ENCODE data around the gene ARHGEF12.

ARHGEF12 gene, protein sequence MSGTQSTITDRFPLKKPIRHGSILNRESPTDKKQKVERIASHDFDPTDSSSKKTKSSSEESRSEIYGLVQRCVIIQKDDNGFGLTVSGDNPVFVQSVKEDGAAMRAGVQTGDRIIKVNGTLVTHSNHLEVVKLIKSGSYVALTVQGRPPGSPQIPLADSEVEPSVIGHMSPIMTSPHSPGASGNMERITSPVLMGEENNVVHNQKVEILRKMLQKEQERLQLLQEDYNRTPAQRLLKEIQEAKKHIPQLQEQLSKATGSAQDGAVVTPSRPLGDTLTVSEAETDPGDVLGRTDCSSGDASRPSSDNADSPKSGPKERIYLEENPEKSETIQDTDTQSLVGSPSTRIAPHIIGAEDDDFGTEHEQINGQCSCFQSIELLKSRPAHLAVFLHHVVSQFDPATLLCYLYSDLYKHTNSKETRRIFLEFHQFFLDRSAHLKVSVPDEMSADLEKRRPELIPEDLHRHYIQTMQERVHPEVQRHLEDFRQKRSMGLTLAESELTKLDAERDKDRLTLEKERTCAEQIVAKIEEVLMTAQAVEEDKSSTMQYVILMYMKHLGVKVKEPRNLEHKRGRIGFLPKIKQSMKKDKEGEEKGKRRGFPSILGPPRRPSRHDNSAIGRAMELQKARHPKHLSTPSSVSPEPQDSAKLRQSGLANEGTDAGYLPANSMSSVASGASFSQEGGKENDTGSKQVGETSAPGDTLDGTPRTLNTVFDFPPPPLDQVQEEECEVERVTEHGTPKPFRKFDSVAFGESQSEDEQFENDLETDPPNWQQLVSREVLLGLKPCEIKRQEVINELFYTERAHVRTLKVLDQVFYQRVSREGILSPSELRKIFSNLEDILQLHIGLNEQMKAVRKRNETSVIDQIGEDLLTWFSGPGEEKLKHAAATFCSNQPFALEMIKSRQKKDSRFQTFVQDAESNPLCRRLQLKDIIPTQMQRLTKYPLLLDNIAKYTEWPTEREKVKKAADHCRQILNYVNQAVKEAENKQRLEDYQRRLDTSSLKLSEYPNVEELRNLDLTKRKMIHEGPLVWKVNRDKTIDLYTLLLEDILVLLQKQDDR (N-terminal part only)

DNA sequence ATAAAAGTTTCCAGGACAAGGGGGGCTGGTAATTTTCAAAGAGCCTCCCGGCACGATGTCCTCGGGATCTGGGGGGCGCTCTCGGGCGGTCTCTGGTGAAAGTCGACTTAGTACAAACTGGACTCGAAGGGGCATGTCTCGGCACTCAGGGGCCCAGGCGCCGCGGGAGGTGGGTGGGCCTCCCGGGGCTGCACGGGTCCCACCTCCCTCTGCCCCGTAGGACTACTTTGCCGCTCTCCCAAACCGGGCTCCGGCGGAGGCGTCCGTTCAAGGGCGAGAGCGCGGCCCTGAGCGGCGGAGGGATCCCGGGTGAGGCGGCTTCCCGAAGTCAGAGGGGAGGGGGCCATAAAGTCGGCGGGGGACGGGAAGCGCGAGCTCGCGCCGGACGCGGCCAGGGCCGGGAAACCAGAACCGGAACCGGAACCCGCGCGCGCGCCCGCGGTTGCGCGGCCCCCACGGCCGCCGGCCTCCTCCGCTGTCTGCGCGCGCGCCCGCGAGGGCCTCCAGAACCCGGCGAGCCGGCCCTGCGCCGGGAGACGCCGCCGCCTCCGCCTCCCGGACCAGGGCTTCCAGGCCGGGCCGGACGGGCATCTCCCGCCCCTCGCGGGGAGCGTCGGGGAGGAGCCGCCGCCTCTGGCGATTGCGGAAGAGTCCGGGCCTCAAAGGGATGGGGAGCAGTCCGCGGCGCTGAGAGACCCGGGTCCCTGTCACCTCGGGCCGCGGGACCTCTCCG, at the start of gene ARHGEF12:
TSS of gene ARHGEF12 (plus strand) at position 506 of the 733 bp plus-strand sequence. CDS start 831 bp downstream, outside the sequence.
- peak; percentile 88 for DNase-seq

DNA sequence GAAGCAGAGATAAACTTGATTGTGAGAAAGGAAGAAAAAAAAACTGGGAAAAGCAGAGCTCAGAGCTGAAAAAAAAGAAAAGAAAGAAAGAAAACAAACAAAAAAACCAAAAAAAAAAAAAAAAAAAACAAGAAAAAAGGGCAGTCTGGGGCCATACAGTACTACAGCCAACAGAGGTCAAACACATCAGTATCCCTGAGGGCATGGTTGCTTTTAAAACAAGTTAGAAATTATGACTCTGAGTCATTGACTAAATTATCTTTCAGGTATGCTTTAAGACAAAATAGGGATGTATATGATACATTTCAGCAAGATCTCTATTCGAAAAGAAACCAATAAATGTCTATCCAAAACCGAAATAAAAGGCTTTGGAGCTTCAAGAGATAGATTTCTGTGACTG, 48.2 kb upstream of the ARHGEF12 start:
- no peak for DNase-seq

DNA sequence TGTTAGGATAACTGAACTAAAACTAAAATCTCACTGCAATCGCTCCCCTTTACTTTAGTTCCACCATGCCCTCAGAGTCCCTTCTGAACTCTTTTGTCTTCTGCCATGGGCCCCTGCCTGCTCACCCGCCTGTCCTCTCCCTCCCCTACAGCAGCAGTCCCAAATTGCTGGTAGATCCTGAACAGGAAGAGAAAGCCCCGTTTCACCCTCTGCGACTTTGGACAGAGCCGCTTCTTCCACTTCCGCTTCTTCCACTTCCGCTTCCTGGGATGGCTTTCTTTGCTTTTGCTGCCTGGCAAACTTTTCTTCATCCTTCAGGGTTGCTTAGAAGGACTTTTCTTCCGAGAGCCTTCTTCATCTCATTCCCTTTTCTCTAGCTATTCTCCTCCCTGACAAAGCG, 46.8 kb upstream of the ARHGEF12 start:
- DNase-seq = no peak

DNA sequence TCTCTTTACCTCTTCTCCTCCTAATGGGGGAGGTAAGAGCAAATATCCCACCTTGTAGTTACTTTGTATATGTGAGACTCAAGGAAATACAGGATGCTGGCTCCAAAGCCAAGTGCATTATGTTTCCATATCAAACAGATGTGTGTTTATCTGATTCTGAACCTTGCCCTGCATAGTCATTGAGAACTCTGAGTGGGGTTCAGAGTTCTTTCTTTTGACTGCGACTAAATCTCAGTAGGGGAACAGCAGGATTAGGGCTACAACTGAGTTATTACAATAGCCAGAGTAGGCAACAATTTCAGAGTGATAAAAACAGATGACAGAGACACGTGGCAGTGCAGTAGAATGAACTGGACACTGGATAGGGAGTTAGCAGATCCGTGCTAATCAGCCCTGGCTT, 45.3 kb upstream of the ARHGEF12 start:
- no peak for DNase-seq

DNA sequence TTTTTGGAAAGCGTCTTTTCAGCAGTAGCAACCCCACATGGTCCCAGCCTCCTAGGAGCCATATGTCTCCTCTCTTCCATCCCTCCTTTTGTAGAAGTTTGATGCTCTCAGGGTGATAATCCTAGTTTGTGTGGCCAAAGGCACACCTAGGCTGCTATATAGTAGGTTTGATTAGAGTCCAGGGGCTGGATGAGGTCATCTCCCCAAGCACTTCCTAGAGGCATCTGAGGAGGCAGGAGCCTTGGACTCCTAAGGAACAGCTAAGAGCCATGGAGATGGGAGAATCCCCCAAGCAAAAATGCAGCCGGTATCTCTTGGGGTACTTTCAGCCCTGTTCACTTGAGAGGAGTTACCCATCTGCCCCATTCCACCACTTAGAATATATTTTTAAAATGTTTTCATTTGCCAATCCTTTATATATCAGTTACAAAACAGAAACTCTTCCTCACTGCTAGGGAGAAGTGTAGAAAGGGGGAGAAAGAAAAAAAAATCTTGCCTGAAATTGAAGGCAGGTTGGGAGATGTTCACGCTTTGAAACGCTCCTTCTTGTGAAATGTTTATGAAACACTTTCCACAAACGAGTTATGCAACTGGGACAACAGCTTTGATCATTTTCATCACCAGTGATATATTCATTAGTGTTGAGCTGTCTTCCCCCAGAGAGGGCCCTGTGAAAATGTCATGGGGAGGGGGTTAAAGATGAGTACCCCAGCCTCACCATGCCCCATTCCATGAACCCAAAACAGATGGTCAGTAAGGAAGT, 43.0 kb upstream of the ARHGEF12 start:
- DNase-seq = no peak

DNA sequence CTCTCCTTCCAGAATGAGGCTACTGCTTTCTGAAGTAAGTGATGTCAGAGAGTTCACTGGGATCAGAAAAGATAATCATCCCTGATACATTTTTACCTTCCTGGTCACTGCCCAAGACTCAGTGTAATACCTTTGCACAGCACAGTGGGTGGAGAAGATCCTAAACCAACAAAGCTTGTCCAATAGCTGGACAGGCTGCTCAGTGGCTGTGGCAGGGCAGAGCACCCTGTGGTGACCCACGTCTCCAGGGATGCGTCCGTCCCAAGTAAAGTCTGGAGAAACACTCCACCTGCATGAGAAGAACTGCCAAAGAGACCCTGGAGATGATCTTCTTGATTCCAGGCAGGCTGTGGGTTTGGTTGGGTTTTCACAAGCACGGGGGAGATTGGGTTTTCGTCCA, 42.1 kb upstream of the ARHGEF12 start:
- no peak for DNase-seq

DNA sequence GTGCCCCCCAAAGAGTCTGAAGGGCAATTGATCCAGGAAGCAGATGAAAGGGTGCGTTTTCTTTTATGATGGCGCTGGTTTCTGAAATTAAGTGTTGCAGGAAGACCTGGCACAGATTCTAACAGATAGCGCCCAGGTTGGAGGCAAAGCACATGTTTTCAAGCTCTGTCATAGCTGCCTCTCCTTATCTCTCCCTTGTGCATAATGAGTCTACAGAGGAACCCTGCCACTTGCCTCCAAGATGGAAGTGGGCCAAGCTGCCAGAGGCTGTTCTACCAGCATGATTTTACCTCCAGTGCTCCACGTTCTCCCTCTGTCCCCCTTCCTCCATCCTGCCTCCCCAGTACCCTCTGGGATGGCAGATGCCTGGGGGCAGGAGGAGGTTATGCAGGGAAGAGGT, 41.1 kb upstream of the ARHGEF12 start:
- no peak for DNase-seq

DNA sequence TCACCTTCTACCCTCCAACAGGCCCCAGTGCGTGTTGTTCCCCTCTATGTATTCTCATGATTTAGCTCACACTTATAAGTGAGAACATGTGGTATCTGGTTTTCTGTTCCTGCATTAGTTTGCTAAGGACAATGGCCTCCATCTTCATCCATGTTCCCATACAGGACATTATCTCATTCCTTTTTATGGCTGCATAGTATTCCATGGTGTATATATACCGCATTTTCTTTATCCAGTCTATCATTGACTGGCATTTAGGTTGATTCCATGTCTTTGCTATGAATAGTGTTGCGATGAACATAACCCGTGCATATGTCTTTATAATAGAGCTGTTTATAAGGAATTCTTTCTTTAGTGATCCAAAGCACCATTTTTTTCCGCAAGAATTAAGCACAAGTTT, 39.7 kb upstream of the ARHGEF12 start:
- no peak for DNase-seq

DNA sequence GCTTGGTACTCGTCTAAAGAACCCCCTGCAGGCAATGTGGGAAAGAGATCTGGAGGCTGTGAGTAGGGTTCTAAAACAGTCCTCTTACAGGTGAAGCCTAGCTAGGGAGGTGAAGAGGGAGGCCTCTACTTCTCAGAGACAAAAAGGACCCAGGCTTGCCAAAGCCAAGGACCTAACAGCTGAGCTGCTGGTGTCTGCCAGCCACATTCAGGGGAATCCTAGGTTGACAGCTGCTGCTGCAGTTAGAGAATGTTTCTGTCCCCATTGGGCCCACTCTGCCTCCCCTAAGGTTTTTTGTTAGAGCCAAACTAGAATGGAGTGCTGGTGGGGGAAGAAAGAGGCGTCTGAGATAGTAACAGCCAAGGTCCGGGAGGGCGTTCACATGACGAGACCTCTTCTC, 37.8 kb upstream of the ARHGEF12 start:
- DNase-seq = no peak

DNA sequence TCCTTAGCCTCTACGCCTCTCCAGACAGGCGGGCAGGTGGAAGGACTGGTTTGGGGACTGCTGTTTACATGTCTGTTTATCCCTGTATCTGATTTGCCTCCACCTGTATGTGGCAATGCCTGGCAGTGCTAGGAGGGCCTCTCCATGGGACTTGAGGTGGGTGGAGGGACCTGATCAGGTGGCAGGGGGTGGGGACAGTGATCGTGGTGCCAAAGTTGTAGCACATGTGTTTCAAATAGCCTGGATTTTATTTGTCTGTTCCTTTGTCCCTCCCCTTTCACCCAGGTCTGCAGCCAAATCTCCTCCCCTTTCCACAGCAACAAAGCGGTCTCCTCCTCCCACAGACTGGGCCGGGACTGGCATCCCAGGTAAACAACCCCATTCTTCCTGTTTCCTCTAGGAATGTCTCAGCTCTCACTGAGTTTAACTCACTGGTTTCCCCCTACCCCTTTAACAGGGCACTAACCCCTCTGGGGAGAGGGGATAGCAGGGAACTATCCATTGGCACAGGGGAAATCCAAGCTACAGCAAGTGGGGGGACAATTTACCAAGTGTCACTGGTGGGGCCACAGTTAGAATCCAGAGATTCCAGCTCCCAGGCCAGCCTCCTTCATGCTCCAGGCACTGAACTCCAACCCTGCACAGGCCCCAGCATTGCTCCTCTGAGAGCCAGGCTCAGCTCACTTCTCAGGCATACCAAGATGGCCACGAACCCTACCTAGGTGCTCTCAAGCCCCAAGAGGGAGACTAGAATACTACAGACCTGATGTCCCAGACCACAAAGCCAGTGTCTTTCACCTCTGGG, 34.0 kb upstream of the ARHGEF12 start:
- no peak for DNase-seq

DNA sequence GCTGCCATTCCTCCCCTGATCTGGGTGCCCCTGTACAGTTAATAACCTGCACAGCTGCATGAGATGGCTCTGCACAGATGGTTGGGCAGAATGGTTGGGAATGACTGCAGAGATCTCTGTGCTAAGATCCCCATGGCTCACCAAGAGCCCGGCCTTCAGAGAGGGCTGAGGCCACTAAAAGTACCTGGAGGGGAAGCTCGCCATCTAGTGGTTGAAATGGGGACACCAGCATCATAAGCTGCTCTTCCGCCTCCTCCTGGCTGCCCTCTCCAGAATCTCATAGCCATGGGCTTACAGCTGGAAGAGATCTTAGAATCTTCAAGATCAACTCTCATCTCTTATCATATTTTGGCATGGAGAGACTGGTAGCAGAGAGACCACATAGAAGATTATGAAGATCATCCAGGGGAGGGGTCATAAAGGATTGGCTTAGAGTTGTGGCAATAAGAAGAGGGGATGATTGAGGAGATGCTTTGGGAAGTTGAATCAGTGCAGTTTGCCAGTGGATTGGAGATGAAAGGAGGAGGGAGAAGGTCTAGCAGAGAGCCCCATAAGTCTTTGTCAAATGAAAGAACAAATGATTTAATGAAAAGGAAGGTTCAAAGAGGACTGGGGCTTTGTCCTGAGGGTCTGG, 33.1 kb upstream of the ARHGEF12 start:
- DNase-seq = peak; percentile 77

DNA sequence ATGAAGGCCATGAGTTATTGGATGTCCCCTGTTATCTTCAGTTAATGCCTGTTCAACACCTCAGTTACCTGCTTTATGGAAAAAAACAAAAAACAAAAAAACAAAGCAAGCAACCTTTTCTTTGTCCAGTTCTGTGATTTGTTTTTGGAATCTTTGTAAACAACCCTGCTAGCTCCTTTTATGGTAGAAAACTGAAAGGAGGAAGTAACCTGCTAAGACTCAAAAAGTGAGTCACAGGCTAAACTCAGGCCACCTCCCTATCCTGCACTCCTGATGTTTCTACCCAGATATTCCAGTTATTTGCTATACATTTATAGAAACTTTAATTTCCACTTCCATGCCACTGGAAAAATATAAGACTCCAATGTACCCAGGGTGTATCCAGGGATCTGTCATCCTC, 31.7 kb upstream of the ARHGEF12 start:
- DNase-seq = no peak

DNA sequence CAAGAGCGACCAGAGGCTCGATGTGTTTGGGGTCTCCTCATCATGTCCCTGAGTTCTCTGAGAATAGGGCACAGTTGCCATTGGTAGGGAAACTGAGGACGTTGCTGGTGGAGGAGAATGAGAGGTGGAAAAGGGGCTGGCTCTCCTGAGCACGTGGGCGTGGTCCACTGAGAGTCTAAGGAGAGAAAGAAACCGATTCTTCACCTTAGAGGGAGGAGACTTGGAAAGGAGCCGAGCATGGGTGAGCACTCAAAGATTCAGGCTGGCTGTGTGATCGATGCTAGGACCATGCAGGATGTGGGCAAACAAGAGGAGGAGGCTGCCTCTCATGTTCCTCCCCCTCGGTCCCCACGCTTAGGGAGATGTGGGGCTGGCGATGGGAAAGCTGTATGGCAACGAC, 30.9 kb upstream of the ARHGEF12 start:
- no peak for DNase-seq

DNA sequence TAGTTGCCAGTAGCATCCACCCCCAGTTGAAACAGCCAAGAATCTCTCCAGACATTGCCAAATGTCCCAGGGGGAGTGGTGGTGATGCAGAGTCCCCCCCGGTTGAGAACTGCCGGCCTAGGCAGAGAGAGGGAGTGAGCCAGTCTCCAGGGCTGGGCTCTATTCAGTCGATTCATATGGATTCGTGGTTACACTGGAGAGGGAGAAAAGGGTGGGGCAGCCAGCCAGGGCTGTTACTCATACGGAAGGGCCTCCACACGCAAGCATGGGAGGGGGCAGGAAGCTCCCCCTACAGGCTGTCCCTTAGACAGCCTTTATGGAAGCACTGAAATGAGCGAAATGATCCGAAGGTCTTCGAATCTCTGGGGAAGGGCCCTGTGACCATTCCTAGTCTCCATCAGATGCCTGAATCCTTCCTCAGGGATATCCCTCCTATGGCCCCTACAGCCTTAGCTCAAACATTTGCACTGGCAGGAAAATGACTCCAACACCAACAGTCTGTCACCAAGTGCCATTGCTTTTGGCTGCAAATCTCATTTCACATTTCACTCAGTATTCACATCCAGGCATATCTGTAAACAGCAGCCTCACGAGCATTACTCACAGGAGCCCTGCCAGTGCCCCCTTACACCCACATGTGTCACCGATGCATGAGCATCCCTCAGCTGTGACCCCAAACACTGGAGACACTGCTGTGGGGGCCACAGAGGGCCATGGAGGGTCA, 29.5 kb upstream of the ARHGEF12 start:
- DNase-seq = no peak

DNA sequence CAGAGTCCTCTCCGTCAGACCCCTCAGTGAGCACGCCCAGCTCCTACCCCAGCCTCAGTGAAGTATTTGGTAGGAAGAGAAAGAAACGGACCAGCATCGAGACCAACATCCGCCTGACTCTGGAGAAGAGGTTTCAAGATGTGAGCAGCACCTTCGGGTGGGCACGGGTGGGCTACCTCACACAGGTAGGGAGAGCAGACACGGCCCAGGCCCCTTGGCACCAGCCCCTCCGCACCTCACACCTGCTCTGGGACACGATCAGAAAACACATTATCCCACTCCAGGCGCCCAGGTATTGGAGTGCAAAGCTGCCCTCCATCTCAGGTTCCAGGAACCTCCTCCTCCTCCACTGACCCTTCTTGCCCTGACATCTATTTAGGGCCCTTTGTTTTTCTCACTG, 28.7 kb upstream of the ARHGEF12 start:
- no peak for DNase-seq

DNA sequence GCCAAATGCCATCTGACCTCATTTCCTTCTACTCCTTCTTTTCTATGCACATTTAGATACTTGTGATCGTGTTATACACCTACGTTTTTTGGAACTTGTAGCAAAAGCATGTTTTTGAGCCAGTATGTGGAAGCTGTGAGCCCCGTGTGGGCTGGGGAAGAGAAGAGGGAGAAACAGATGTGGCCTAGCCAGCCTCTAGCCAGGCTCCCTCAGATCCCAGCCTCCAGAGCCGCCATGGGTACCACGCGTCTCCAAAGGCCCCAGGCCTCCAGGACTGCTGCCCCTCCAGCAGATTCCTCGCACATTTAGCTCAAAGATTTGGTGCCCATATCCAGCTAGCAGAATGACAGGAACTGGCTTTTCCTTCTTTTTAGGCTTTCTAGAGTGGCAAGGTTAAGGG, 28.1 kb upstream of the ARHGEF12 start:
- DNase-seq = no peak

DNA sequence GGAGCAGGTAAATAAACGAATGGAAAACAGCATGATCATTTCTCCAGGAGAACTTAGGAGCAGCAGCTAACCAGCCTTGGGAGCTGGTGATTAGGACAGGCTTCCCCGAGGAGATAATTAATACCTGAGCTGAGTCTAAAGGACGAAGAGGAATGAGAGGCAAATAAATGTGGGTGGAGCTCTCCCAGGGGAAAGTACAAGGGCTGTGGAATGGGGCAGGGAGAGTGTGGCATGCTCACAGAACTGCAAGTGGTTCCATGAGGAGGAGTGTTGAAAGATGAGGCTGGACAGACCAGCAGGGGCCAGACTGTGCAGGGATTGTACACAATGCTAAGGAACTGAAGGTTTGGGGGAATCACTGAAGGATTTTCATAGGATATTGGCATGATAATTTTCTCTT, 25.3 kb upstream of the ARHGEF12 start:
- DNase-seq = no peak

DNA sequence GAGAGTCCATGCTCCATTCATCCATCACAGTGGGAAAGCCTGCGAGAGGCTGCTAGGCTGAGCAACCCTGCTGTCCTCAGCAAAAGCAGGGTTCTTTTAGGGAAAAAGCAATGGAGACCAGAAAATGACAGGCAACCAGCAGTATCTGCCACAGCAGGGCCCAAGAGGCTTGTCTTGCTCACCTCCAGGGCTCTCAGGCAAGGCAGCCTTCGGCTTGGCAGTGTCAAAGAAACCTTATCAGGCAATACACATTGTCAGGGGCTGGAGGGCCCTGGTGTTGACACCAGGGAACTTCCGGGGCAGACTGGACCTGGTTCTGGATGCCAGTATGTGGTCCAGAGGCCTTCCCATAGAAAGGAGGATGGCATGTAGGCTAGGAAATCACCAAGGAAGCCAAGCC, 21.4 kb upstream of the ARHGEF12 start:
- DNase-seq = no peak

DNA sequence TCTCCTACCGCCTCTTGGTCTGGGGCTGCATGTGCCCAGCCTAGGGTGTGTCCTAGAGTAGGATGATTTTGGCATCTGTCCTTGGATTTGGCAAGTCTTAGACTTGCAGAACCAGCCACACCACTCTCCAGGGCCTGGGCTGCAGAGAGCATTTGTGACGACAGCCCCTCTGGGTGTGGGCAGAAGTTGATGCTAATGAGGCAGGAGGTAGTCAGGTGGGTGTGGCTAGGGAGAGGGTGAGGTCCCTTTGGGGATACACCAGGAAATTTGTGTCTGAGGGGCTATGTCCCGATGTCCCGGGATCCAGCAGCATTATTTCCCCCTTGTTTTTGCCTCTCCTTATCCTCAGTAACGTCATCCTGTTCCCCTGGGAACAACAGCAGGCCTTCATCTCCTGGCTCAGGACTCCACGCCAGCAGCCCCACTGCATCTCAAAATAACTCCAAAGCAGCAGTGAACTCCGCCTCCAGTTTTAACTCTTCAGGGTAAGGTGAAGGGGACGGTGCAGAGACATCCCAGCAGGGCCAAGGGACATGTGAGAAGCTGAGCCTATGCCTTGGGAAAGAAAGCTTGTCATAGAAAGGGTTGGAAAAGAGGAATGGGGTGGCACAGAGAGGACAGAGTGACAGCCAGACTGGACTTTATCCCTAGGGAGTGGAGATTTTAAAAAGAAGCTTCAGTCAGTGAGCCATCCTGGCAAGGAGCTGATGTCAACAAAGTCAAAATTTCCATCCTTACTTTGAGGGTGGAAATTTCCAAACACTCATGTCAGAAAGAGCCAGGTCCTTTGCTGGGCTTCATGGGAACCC, 19.1 kb upstream of the ARHGEF12 start:
- DNase-seq = no peak
